Large intestine (tissue), 3 donors: ENCODE measurements around the gene FEZ2. TPM values are rescaled to one million over a fixed set of nuclear protein-coding genes. Genes with fewer than 3 reads are reported as not detected.

ENCODE experiments used
- DNase-seq, 2 donors: peaks; one replicate each; pipeline versions ENCODE4 v3.0.0 to v3.0.0-alpha.2; 2013
- H3K27ac ChIP-seq: one replicate; pipeline ENCODE4 v1.5.1; 2013; ENCODE audit warnings: low read length
- H3K27me3 ChIP-seq: 2 replicates; pipeline ENCODE4 v1.6.1; 2013; ENCODE audit warnings: low read length; ENCODE audit not compliant: control insufficient read depth, insufficient read depth
- H3K36me3 ChIP-seq: 2 replicates; pipeline ENCODE4 v1.6.1; 2013; ENCODE audit warnings: low read length; ENCODE audit not compliant: control insufficient read depth, insufficient read depth
- H3K4me1 ChIP-seq: one replicate; pipeline ENCODE4 v1.6.1; 2013; ENCODE audit warnings: low read length; ENCODE audit not compliant: control insufficient read depth, insufficient read depth
- H3K4me3 ChIP-seq: one replicate; pipeline ENCODE4 v1.5.1; 2013; ENCODE audit warnings: low read length
- H3K9me3 ChIP-seq: one replicate; pipeline ENCODE4 v1.6.1; 2013; ENCODE audit warnings: mild to moderate bottlenecking, low read depth, low read length, moderate library complexity; ENCODE audit not compliant: control insufficient read depth
- WGBS: methylation state at CpG from one replicate; pipeline ENCODE4 v1.1.5; 2013; ENCODE audit warnings: low lambda C conversion rate; ENCODE audit not compliant: insufficient coverage; 5-methylcytosine and 5-hydroxymethylcytosine counted together
- polyA plus RNA-seq: library from polyadenylated mRNA; unstranded; fragments of 120-200 nt; gene quantifications from one replicate; pipeline ENCODE4 v1.2.1, GENCODE V29; 2013

FEZ2 gene
- polyA plus RNA-seq, 1 donor: 59.4 TPM

DNA sequence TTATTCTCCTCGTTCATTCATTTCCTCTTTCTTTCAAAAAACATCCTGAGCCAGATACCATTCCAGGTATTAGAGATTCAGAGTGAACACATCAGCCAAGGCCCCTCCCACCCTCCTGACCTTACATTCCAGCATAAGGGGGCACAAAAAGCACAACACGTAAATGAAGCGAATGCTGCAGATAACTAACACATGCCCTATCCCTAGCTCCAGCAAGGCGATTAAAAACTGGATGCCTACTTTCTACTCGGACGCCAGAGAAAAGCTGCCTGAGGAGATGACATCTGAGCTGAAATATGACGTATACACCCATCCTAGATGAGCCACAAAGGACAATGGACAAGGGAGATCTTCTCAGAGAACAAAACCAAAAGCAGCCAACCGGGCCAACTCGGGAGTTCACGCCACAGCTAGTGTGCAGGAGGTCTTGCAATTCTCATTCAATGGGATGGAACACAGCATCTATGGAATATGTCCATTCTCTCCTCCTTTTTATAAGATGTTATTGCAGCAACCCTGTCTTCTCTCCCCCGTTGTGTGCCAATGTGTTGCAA, 33.5 kb downstream of the FEZ2 start:
- Histone ChIP-seq H3K27me3 (no peaks in the 10 kb centered on the region), H3K36me3 (peaks cover 46% of the 10 kb centered on the region), H3K4me3 (no peak overlapping the region), H3K27ac (no peak overlapping the region), H3K4me1 (no peaks in the 10 kb centered on the region), H3K9me3 (no peaks in the 10 kb centered on the region)
- DNase-seq: no peak
- 93% methylated on average over 3 of the region's 11 CpGs for WGBS

DNA sequence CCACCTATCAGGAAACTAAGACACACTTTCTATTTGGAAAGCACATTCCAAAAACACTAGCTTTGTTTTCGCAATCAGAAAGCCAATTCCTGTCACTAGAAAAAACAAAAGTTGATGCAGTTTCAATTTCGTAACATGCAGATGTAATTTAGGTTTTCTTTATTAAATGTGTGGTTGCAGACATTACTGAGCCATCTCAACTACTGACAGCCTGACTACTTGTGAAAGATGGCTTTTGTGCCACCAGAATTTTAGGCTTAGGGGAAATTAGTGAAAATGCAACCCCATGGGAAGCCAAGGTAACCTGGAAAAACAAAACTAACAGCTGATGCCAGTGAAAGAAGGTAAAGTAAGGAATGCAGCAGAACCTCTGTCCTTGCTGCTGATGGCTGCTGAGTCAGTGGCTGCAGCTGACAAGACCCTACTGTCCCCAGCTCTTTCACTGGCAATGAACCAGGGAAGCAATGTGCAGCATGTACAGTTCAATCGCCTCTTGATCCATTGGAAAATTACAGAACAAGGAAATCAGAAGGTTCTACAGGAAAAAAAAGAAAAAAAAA, 34.9 kb downstream of the FEZ2 start:
- no peaks in the 10 kb centered on the region for H3K4me1 ChIP-seq
- peaks cover 42% of the 10 kb centered on the region for H3K36me3 ChIP-seq
- 94% methylated on average over 2 of the region's 3 CpGs for WGBS
- H3K4me3 ChIP-seq: no peak overlapping the region
- DNase-seq: no peak
- no peak overlapping the region for H3K27ac ChIP-seq
- H3K9me3 ChIP-seq: no peaks in the 10 kb centered on the region
- no peaks in the 10 kb centered on the region for H3K27me3 ChIP-seq

DNA sequence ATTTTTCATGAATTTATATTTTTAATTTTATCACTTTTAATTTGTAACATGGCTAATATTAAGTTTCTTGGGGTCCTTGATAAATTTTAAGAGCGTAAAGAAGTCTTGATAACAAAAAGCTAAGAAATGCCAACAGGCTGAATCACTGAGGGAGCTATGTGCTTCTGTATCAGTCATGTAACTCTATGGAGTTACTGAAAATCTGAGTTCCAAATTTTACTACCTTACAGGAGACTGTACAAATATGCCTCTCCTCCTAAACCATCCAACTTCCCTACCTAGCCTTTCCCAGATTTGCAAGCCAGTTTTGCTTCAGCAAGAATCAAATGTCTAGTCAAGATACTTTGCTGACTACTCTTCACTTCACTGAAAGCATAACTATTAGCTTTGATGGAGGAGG, 35.7 kb downstream of the FEZ2 start:
- no peaks in the 10 kb centered on the region for H3K9me3 ChIP-seq
- H3K4me3 ChIP-seq: no peak overlapping the region
- no CpG with 5 or more reads among the region's 1 CpG for WGBS
- no peaks in the 10 kb centered on the region for H3K27me3 ChIP-seq
- H3K4me1 ChIP-seq: no peaks in the 10 kb centered on the region
- DNase-seq: no peak
- no peak overlapping the region for H3K27ac ChIP-seq
- H3K36me3 ChIP-seq: peaks cover 42% of the 10 kb centered on the region

DNA sequence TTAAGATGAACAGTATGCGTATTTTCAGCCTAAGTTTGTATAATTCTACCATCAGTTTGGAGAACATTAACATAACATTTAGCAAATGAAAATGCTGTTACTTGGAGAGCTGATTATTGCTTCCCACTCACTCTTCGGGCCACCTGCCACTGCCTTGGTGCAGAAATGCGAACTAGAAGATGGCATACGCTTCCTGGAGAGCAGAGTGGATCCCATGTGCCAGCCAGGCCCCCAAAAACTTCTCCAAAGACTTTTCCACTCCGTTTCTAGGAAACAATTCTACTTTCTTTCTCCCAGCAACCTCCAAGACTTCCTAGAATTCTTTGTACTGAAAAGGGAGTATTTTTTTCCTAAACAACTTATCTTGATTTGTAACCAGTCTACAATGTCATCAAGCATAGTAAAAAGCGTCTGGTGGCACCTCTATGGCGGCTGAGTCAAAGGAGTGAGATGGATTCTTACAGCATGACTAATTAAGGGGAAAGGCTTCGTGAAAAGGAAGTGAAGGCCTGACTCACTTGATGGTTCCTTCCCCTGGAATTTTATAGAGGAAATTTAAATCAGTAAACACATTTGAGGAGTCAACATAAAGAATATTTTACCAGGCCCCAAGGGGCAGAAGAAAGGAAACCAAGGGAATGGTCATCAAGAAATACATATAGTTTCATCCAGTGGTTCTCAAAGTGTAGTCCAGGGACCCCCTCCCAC, 36.6 kb downstream of the FEZ2 start:
- Histone ChIP-seq H3K36me3 (peaks cover 41% of the 10 kb centered on the region), H3K27me3 (no peaks in the 10 kb centered on the region), H3K4me3 (no peak overlapping the region), H3K27ac (no peak overlapping the region), H3K4me1 (no peaks in the 10 kb centered on the region), H3K9me3 (no peaks in the 10 kb centered on the region)
- 83% methylated on average over 1 of the region's 8 CpGs for WGBS
- DNase-seq: peak in 1 of 2 donors; percentile 15

DNA sequence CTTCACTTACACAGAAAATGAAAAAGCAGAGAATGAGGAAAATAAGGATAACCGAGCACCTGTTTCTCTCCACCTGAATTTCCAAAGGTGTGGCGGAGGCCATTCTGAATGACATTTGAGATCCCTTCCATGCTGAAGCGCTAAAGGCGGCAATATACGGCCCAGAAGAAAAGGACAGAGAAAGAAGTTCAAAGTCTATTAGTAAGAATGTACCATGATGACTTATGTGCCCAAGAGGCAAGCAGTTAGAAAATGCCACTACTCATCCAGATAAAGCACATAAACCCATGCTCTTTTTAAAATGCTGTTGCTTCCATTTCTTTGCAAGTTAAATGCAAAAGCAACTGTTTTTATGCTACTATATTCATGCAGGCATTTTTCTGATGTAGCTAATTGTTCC, 37.2 kb downstream of the FEZ2 start:
- Histone ChIP-seq H3K9me3 (no peaks in the 10 kb centered on the region), H3K27me3 (no peaks in the 10 kb centered on the region), H3K4me3 (no peak overlapping the region), H3K36me3 (peaks cover 41% of the 10 kb centered on the region), H3K4me1 (no peaks in the 10 kb centered on the region), H3K27ac (no peak overlapping the region)
- 83% methylated on average over 2 of the region's 5 CpGs for WGBS
- no peak for DNase-seq

DNA sequence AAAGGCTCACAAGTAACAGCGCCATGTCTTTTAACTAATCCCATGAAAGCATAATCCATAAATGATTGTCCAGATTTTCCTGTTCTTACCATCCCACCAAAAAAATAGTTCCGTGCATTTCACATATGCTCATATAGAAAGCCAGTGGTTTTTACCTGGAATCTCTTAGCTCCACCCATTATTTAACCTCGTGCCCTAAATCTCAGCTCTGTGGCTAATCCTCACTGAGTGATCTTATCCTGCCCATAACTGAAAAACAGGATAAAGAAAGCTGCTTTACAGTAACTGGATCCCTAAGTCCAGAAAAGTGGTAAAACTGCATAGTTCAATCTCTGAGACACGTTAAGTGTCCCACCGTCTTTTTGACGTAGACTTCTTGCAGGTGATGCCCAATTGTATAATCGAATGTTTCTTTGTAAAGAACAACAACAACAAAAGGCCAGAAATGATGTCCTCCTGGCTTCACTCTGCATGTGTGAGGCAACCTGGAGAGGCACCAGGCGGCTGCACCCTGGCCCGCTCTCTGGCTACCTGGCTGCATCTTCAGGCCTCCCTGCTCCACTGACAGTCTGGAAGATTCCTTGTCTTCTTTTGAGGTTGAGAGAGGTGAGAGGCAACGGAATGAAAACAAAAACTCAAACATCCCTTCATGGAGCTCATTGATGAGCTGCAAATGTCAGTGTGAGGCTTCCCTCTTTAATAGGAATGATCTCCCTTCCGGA, 38.6 kb downstream of the FEZ2 start:
- Histone ChIP-seq H3K4me3 (no peak overlapping the region), H3K36me3 (peaks cover 38% of the 10 kb centered on the region), H3K27ac (no peak overlapping the region), H3K9me3 (no peaks in the 10 kb centered on the region), H3K27me3 (no peaks in the 10 kb centered on the region), H3K4me1 (no peaks in the 10 kb centered on the region)
- 93% methylated on average over 3 of the region's 11 CpGs for WGBS
- no peak for DNase-seq

DNA sequence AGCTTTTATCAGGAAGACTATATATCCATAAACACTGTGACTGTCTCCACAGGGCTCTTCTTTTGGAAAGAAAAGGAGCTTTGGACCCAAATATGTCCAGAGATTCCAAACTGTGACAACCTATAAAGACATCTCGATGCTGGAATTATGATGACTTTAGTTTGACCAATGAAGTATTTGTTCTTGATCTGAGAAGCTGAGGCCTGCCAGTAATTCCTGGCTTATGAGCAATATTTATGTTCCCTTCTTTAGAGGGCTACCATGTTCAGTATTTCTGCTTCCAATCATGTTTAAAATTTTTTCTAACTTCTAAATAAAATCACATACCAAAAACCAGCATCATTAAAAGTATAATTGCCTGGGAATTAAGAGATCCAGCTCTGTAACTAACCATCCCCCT, 41.1 kb downstream of the FEZ2 start:
- DNase-seq: no peak
- Histone ChIP-seq H3K36me3 (peaks cover 43% of the 10 kb centered on the region), H3K27ac (no peak overlapping the region), H3K4me3 (no peak overlapping the region), H3K9me3 (no peaks in the 10 kb centered on the region), H3K27me3 (no peaks in the 10 kb centered on the region), H3K4me1 (no peaks in the 10 kb centered on the region)
- WGBS: 100% methylated on average over 1 of the region's 1 CpG

DNA sequence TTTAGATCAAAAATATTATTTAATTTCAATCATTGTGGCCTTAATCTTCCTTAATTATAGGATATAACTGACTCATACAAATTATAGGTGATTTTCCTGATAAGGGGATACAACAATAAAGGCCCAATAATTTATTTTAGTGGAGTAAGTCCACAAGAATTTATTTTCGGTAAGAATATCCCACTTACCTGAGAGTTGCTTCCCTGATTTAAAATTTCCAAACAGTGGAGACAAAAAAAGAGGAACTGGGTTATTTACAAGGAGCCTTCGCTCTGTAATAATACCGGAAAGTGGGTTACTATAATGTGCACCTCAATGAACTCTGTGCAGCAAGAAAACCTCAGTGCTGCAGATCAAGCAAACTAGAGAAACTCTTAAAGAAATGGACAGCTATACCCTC, 42.2 kb downstream of the FEZ2 start:
- Histone ChIP-seq H3K27ac (no peak overlapping the region), H3K27me3 (no peaks in the 10 kb centered on the region), H3K4me1 (no peaks in the 10 kb centered on the region), H3K9me3 (no peaks in the 10 kb centered on the region), H3K4me3 (no peak overlapping the region), H3K36me3 (peaks cover 44% of the 10 kb centered on the region)
- DNase-seq: no peak
- no CpG with 5 or more reads among the region's 3 CpGs for WGBS

DNA sequence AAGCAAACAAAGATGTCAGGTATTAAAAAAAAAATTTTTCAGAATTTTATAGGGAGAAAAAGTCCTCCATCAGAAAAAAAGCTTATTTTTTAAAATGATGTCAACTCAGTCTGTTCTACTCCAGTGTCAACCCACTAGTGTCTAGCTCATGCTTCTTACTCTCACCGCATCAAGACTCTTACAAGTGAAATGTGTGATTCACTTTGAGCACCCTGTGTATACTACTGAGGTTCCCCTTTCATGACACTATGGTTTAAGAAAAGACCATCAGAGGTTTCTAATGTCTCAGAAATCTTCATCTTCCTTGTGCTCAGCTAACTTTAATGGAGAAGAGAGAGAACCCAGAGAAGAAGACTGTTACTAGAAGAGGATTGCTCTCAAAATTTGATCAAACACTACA, 43.4 kb downstream of the FEZ2 start:
- WGBS: no CpG with 5 or more reads among the region's 1 CpG
- Histone ChIP-seq H3K9me3 (no peaks in the 10 kb centered on the region), H3K4me1 (no peaks in the 10 kb centered on the region), H3K27me3 (no peaks in the 10 kb centered on the region), H3K4me3 (no peak overlapping the region), H3K27ac (no peak overlapping the region), H3K36me3 (peaks cover 42% of the 10 kb centered on the region)
- no peak for DNase-seq

DNA sequence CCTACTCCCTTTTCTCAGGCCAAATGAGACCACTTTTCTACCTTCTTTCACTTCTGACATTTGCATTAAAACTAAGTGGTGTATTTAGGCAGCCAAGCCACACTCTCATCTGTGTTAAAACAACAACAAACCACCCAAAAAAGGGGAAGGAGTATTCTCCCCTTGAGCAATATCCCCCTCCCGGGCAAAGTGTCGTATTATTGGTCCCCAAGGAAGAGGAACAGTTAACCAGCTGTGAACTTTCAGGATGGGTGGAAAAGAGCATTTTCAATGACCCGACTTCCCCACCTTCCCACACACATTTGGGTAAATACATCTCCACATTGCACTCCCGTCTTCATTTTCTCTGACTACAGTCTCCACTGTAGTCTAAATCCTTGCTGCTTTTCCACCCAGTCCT, 44.3 kb downstream of the FEZ2 start:
- H3K36me3 ChIP-seq: peaks cover 46% of the 10 kb centered on the region
- DNase-seq: no peak
- WGBS: 60% methylated on average over 1 of the region's 4 CpGs

More for the DNA sequence above, 44.3 kb downstream of the FEZ2 start:
- Histone ChIP-seq H3K4me3 (no peak overlapping the region), H3K27me3 (no peaks in the 10 kb centered on the region), H3K27ac (no peak overlapping the region), H3K9me3 (no peaks in the 10 kb centered on the region), H3K4me1 (no peaks in the 10 kb centered on the region)
